ENCODE measurements around the gene TUBA4B. TPM values are rescaled to one million over a fixed set of nuclear protein-coding genes. Genes with fewer than 3 reads are reported as not detected.

Gene TUBA4B
- total RNA-seq, 4 donors from 2014 or later = not detected

DNA sequence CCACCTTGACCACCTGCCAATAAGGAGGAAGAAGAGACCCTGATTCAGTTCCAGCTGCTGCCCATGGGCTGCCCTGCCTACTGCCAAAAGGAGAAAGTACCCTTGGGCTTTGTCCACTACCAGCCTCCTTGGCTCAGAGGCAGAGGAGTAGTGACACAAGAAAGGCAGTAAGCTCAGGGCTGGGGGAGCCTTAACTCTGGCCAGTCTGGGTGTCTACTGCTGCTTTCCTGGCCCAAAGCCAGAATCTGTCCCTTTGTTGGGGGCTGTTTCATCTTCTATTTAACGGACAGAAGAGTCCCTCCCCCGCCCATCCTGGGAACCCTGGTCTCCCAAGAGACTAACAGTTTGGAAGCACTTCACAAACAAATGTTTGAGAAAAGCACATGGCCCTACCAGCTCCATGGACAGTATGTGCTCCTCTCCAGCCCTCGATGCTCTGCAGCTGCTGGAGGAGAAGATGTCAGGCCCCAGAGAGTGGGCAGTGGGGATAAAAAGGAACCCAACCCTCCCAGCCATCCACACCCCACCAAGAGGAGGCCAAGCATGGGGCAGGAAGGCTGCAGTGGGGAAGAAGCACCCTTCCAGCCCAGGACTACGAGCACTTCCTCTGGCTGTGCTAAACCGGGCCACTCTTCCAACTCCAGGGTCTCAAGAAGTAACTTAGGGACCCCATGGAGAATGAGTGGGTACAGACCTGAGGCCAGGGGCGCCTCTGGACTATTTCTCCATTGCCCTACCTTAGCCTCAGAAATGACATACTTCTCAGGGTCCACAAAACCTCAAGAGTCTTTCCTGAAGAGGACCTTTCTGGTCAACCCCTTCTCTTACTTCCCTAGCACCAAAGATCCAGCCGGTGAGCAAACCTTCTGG lies 24.8 kb upstream of the TUBA4B start:
- no peak for TF ChIP-seq POLR2A (IDR thresholded peaks at IDR 0.05)
- TF ChIP-seq, protein P1, sequence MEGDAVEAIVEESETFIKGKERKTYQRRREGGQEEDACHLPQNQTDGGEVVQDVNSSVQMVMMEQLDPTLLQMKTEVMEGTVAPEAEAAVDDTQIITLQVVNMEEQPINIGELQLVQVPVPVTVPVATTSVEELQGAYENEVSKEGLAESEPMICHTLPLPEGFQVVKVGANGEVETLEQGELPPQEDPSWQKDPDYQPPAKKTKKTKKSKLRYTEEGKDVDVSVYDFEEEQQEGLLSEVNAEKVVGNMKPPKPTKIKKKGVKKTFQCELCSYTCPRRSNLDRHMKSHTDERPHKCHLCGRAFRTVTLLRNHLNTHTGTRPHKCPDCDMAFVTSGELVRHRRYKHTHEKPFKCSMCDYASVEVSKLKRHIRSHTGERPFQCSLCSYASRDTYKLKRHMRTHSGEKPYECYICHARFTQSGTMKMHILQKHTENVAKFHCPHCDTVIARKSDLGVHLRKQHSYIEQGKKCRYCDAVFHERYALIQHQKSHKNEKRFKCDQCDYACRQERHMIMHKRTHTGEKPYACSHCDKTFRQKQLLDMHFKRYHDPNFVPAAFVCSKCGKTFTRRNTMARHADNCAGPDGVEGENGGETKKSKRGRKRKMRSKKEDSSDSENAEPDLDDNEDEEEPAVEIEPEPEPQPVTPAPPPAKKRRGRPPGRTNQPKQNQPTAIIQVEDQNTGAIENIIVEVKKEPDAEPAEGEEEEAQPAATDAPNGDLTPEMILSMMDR (IDR thresholded peaks at IDR 0.05) = no peak
- peaks cover 0 to 50% (median 0%) of the 10 kb centered on the region in 3 donors for H3K36me3 ChIP-seq
- peak overlapping the region; percentile 88 to 97 (median 94) for H3K27ac ChIP-seq
- H3K4me3 ChIP-seq = peak overlapping the region; percentile 77 to 85 (median 82)
- H3K27me3 ChIP-seq = no peaks in the 10 kb centered on the region
- H3K9me3 ChIP-seq = no peaks in the 10 kb centered on the region
- H3K4me1 ChIP-seq = peaks cover 0 to 26% (median 18%) of the 10 kb centered on the region in 4 donors
- no peak for DNase-seq

DNA sequence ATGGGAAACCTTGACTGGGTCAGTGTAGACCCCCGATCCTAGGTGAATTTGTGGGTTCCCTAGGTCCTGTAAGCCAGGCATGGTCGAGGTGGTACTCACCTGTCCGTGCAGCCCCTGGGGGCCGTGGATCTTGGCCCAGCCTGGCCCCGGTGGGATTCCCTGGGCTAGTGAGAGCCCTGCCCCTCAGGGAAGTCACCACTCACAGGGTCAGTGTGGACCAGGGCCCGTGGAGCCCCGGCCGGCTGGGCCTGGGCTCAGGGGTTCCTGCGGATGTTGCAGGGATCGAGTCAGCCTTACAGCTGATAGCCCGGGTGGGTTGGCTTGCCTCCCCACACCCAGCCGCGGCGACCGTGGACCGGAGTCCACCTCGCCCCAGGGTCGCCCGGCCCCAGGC lies 24.1 kb upstream of the TUBA4B start:
- no peak for DNase-seq
- no peak for TF ChIP-seq POLR2A (IDR thresholded peaks at IDR 0.05)
- TF ChIP-seq, protein P1 (IDR thresholded peaks at IDR 0.05) = no peak
- H3K36me3 ChIP-seq = peaks cover 0 to 50% (median 0%) of the 10 kb centered on the region in 3 donors
- H3K4me3 ChIP-seq = peak overlapping the region; percentile 77 to 85 (median 82)
- H3K9me3 ChIP-seq = no peaks in the 10 kb centered on the region
- H3K27ac ChIP-seq = peak overlapping the region; percentile 88 to 97 (median 94)
- H3K27me3 ChIP-seq = no peaks in the 10 kb centered on the region
- peaks cover 0 to 26% (median 18%) of the 10 kb centered on the region in 4 donors for H3K4me1 ChIP-seq

DNA sequence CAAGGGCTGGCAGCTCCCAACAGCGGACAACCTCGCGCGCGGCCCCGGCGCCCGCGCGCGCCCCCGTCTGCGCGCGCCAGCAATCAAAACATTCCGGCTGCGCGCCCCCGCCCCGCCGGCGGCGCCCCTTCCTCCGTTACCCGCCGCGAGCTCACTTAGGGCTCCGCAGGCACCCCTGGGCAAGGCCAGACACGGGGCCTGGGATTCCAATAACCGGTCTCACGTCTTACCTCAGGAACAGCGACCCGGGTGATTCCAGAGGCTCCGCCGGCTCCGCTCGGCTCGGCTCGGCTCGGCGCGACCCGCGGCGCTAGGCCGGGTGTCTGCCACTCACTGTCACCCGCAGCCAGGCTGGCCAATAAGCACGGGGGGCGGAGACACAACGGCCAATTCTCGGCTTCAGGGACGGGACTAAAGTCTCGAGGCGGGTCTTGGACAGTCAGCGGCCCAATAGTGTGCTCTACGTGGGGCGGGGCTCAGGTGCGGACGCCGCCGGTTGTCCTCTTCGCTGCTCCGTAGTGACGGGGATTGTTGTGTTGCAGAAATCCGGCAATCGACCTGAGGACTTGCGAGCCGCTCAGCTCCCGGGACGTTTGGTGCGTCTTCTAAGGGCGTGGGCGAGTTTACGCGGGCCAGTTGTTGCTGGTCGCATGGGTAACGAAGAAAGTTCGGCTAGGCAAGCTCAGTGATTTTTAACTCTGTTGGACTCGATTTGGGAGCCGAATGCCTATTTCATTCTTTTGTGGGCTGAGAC lies 23.6 kb upstream of the TUBA4B start, which contains the start of the genes ANKZF1 and ATG9A:
Gene ANKZF1 (plus strand): TSS at position 502 of the 754 bp plus-strand sequence. CDS start 452 bp downstream, outside the sequence.
Gene ATG9A (minus strand): TSS at position 332 of the 754 bp plus-strand sequence. CDS start 1,612 bp downstream, outside the sequence.
- H3K27me3 ChIP-seq = no peaks in the 10 kb centered on the region
- H3K4me3 ChIP-seq = peak within 1 kb of the TSS; percentile 77 to 85 (median 82)
- DNase-seq = peak; percentile 98 to 100 (median 99)
- peak within 1 kb of the TSS; percentile 88 to 97 (median 94) for H3K27ac ChIP-seq
- peaks cover 0 to 50% (median 0%) of the 10 kb centered on the region in 3 donors for H3K36me3 ChIP-seq
- TF ChIP-seq, protein P1 (IDR thresholded peaks at IDR 0.05) = peak in 3 of 6 experiments; percentile 8 to 16 (median 16)
- peak; percentile 82 to 91 for TF ChIP-seq POLR2A (IDR thresholded peaks at IDR 0.05)
- peaks cover 0 to 26% (median 18%) of the 10 kb centered on the region in 4 donors for H3K4me1 ChIP-seq
- H3K9me3 ChIP-seq = no peaks in the 10 kb centered on the region

DNA sequence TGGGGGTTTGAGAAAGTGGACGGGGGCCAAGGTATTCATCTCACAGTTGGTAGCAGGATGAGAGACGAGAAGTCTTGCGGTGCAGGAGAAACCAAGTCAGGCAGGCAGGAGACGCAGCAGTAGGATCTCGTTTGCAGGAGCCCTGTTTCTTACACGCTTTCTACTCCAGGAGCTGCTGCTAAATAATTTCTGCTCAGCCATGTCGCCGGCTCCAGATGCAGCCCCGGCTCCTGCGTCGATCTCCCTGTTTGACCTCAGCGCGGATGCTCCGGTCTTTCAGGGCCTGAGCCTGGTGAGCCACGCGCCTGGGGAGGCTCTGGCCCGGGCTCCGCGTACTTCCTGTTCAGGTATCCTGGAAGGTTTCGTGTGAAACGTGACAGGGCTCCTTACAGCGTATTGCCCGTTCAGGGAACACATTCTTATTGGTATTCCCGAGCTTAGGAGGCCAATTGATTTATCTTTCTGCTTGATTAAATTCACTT lies 22.9 kb upstream of the TUBA4B start:
- TF ChIP-seq POLR2A (IDR thresholded peaks at IDR 0.05) = no peak
- TF ChIP-seq, protein P1 (IDR thresholded peaks at IDR 0.05) = no peak
- peak; percentile 73 to 81 (median 74) for DNase-seq
- H3K27me3 ChIP-seq = no peaks in the 10 kb centered on the region
- H3K4me3 ChIP-seq = peak overlapping the region; percentile 77 to 85 (median 82)
- H3K9me3 ChIP-seq = no peaks in the 10 kb centered on the region
- H3K4me1 ChIP-seq = peaks cover 0 to 26% (median 18%) of the 10 kb centered on the region in 4 donors
- peaks cover 0 to 50% (median 0%) of the 10 kb centered on the region in 3 donors for H3K36me3 ChIP-seq
- peak overlapping the region; percentile 88 to 97 (median 94) for H3K27ac ChIP-seq

DNA sequence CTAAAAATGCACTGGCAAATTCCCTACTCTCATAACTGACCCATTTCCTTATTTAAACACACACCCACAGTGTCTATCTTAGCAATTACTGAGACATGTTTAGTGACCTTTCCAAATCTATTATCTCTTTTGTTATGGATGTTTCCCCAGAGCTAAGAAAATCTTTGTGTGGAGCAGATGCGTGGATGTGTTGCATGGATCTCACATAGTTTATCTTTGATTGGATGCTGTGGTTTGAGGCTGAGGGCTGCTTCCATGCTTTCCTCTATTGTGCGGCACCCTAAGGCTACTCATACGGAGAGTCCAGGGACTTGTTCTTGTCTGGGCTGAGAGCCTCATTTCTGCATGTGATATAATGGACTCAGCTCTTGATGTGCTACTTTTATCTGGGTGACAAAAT lies 18.7 kb upstream of the TUBA4B start:
- Histone ChIP-seq H3K4me3 (no peak overlapping the region), H3K27me3 (no peaks in the 10 kb centered on the region), H3K36me3 (peaks cover 0 to 75% (median 0%) of the 10 kb centered on the region in 3 donors), H3K4me1 (peaks cover 0 to 11% (median 5%) of the 10 kb centered on the region in 4 donors), H3K9me3 (no peaks in the 10 kb centered on the region), H3K27ac (no peak overlapping the region)
- DNase-seq = no peak
- TF ChIP-seq, protein P1 (IDR thresholded peaks at IDR 0.05) = no peak
- no peak for TF ChIP-seq POLR2A (IDR thresholded peaks at IDR 0.05)
